Measurements from ENCODE around the gene SUPT3H. TPM values are rescaled to one million over a fixed set of nuclear protein-coding genes. Genes with fewer than 3 reads are reported as not detected.
A peak's percentile ranks its signal among the peaks of the same experiment; 100 is the strongest.

The SUPT3H gene
- total and polyA plus RNA-seq, 4 donors = 2.3 to 9.4 (median 5.8) TPM

GRCh38 chr6:45376310-45377042, 1.3 kb downstream of the SUPT3H start:
- Histone ChIP-seq H3K9me3 (ENCODE audit: control insufficient read depth, low read length) (no peaks in the 10 kb centered on the region), H3K36me3 (ENCODE audit: control insufficient read depth in 1 of 2, insufficient read depth in 2 of 2, low read length in 1 of 2) (no peaks in the 10 kb centered on the region), H3K27ac (ENCODE audit: low read depth in 1 of 2, low read length in 2 of 2) (no peak overlapping the region), H3K27me3 (ENCODE audit: control insufficient read depth in 1 of 2, insufficient read depth in 2 of 2, low read length in 1 of 2) (no peaks in the 10 kb centered on the region), H3K4me1 (ENCODE audit: control insufficient read depth in 1 of 2, insufficient read depth in 2 of 2, low read length in 2 of 2) (no peaks in the 10 kb centered on the region), H3K4me3 (ENCODE audit: low read length in 2 of 2) (peak overlapping the region; percentile 67 to 94)
- DNase-seq = no peak
- no peak for ATAC-seq (ENCODE audit: low FRiP score)
- intact Hi-C loops (cut with DNase I) = no loop called here
- 11 to 12% methylated on average over 11 of the region's 11 CpGs for WGBS, 2 donors

- H3K4me3 ChIP-seq (ENCODE audit: low read length in 2 of 2) = no peak overlapping the region
- no peak overlapping the region for H3K27ac ChIP-seq (ENCODE audit: low read depth in 1 of 2, low read length in 2 of 2)
- H3K9me3 ChIP-seq (ENCODE audit: control insufficient read depth, low read length) = no peaks in the 10 kb centered on the region
- H3K27me3 ChIP-seq (ENCODE audit: control insufficient read depth in 1 of 2, insufficient read depth in 2 of 2, low read length in 1 of 2) = no peaks in the 10 kb centered on the region
- DNase-seq = no peak
- WGBS, 2 donors = 87 to 89% methylated on average over 3 of the region's 3 CpGs
- intact Hi-C loops (cut with DNase I) = no loop called here
- no peaks in the 10 kb centered on the region for H3K36me3 ChIP-seq (ENCODE audit: control insufficient read depth in 1 of 2, insufficient read depth in 2 of 2, low read length in 1 of 2)
- no peak for ATAC-seq (ENCODE audit: low FRiP score)
- no peaks in the 10 kb centered on the region for H3K4me1 ChIP-seq (ENCODE audit: control insufficient read depth in 1 of 2, insufficient read depth in 2 of 2, low read length in 2 of 2)
Observed at GRCh38 chr6:45375449-45375848, 2.3 kb downstream of the SUPT3H start.

GRCh38 chr6:45371924-45372573, 5.7 kb downstream of the SUPT3H start:
- Histone ChIP-seq H3K27me3 (ENCODE audit: control insufficient read depth in 1 of 2, insufficient read depth in 2 of 2, low read length in 1 of 2) (no peaks in the 10 kb centered on the region), H3K4me3 (ENCODE audit: low read length in 2 of 2) (no peak overlapping the region), H3K27ac (ENCODE audit: low read depth in 1 of 2, low read length in 2 of 2) (no peak overlapping the region), H3K9me3 (ENCODE audit: control insufficient read depth, low read length) (no peaks in the 10 kb centered on the region), H3K36me3 (ENCODE audit: control insufficient read depth in 1 of 2, insufficient read depth in 2 of 2, low read length in 1 of 2) (no peaks in the 10 kb centered on the region), H3K4me1 (ENCODE audit: control insufficient read depth in 1 of 2, insufficient read depth in 2 of 2, low read length in 2 of 2) (no peaks in the 10 kb centered on the region)
- 97% methylated on average over 3 of the region's 3 CpGs for WGBS, 2 donors
- intact Hi-C loops (cut with DNase I) = no loop called here
- DNase-seq (no peak), ATAC-seq (ENCODE audit: low FRiP score) (no peak)

GRCh38 chr6:45369870-45370269, 7.9 kb downstream of the SUPT3H start:
- ATAC-seq (ENCODE audit: low FRiP score) (no peak), DNase-seq (no peak)
- Histone ChIP-seq H3K4me3 (ENCODE audit: low read length in 2 of 2) (no peak overlapping the region), H3K36me3 (ENCODE audit: control insufficient read depth in 1 of 2, insufficient read depth in 2 of 2, low read length in 1 of 2) (no peaks in the 10 kb centered on the region), H3K27ac (ENCODE audit: low read depth in 1 of 2, low read length in 2 of 2) (no peak overlapping the region), H3K27me3 (ENCODE audit: control insufficient read depth in 1 of 2, insufficient read depth in 2 of 2, low read length in 1 of 2) (no peaks in the 10 kb centered on the region), H3K9me3 (ENCODE audit: control insufficient read depth, low read length) (no peaks in the 10 kb centered on the region), H3K4me1 (ENCODE audit: control insufficient read depth in 1 of 2, insufficient read depth in 2 of 2, low read length in 2 of 2) (no peaks in the 10 kb centered on the region)
- intact Hi-C loops (cut with DNase I) = no loop called here
- WGBS, 2 donors = 97% methylated on average over 1 of the region's 1 CpG

GRCh38 chr6:45367999-45368398, 9.7 kb downstream of the SUPT3H start:
- Histone ChIP-seq H3K4me3 (ENCODE audit: low read length in 2 of 2) (no peak overlapping the region), H3K27me3 (ENCODE audit: control insufficient read depth in 1 of 2, insufficient read depth in 2 of 2, low read length in 1 of 2) (no peaks in the 10 kb centered on the region), H3K9me3 (ENCODE audit: control insufficient read depth, low read length) (no peaks in the 10 kb centered on the region), H3K36me3 (ENCODE audit: control insufficient read depth in 1 of 2, insufficient read depth in 2 of 2, low read length in 1 of 2) (no peaks in the 10 kb centered on the region), H3K4me1 (ENCODE audit: control insufficient read depth in 1 of 2, insufficient read depth in 2 of 2, low read length in 2 of 2) (no peaks in the 10 kb centered on the region), H3K27ac (ENCODE audit: low read depth in 1 of 2, low read length in 2 of 2) (no peak overlapping the region)
- intact Hi-C loops (cut with DNase I) = no loop called here
- no peak for DNase-seq
- ATAC-seq (ENCODE audit: low FRiP score) = no peak

GRCh38 chr6:45366534-45366933, 11.2 kb downstream of the SUPT3H start:
- no peak for DNase-seq
- H3K4me3 ChIP-seq (ENCODE audit: low read length in 2 of 2) = no peak overlapping the region
- no peak overlapping the region for H3K27ac ChIP-seq (ENCODE audit: low read depth in 1 of 2, low read length in 2 of 2)
- no peak for ATAC-seq (ENCODE audit: low FRiP score)
- intact Hi-C loops (cut with DNase I) = no loop called here
- no peaks in the 10 kb centered on the region for H3K36me3 ChIP-seq (ENCODE audit: control insufficient read depth in 1 of 2, insufficient read depth in 2 of 2, low read length in 1 of 2)
- no peaks in the 10 kb centered on the region for H3K27me3 ChIP-seq (ENCODE audit: control insufficient read depth in 1 of 2, insufficient read depth in 2 of 2, low read length in 1 of 2)
- H3K9me3 ChIP-seq (ENCODE audit: control insufficient read depth, low read length) = no peaks in the 10 kb centered on the region
- 98 to 100% methylated on average over 1 of the region's 1 CpG for WGBS, 2 donors
- no peaks in the 10 kb centered on the region for H3K4me1 ChIP-seq (ENCODE audit: control insufficient read depth in 1 of 2, insufficient read depth in 2 of 2, low read length in 2 of 2)

GRCh38 chr6:45365036-45365435, 12.7 kb downstream of the SUPT3H start:
- no peak overlapping the region for H3K27ac ChIP-seq (ENCODE audit: low read depth in 1 of 2, low read length in 2 of 2)
- no peak for ATAC-seq (ENCODE audit: low FRiP score)
- H3K36me3 ChIP-seq (ENCODE audit: control insufficient read depth in 1 of 2, insufficient read depth in 2 of 2, low read length in 1 of 2) = no peaks in the 10 kb centered on the region
- no peaks in the 10 kb centered on the region for H3K4me1 ChIP-seq (ENCODE audit: control insufficient read depth in 1 of 2, insufficient read depth in 2 of 2, low read length in 2 of 2)
- H3K4me3 ChIP-seq (ENCODE audit: low read length in 2 of 2) = no peak overlapping the region
- 93 to 96% methylated on average over 1 of the region's 1 CpG for WGBS, 2 donors
- intact Hi-C loops (cut with DNase I) = no loop called here
- no peak for DNase-seq
- H3K27me3 ChIP-seq (ENCODE audit: control insufficient read depth in 1 of 2, insufficient read depth in 2 of 2, low read length in 1 of 2) = no peaks in the 10 kb centered on the region
- H3K9me3 ChIP-seq (ENCODE audit: control insufficient read depth, low read length) = no peaks in the 10 kb centered on the region

- no peak overlapping the region for H3K4me3 ChIP-seq (ENCODE audit: low read length in 2 of 2)
- intact Hi-C loops (cut with DNase I) = no loop called here
- ATAC-seq (ENCODE audit: low FRiP score) = no peak
- no peak overlapping the region for H3K27ac ChIP-seq (ENCODE audit: low read depth in 1 of 2, low read length in 2 of 2)
- no peaks in the 10 kb centered on the region for H3K4me1 ChIP-seq (ENCODE audit: control insufficient read depth in 1 of 2, insufficient read depth in 2 of 2, low read length in 2 of 2)
- DNase-seq = no peak
- H3K27me3 ChIP-seq (ENCODE audit: control insufficient read depth in 1 of 2, insufficient read depth in 2 of 2, low read length in 1 of 2) = no peaks in the 10 kb centered on the region
- no peaks in the 10 kb centered on the region for H3K36me3 ChIP-seq (ENCODE audit: control insufficient read depth in 1 of 2, insufficient read depth in 2 of 2, low read length in 1 of 2)
- no peaks in the 10 kb centered on the region for H3K9me3 ChIP-seq (ENCODE audit: control insufficient read depth, low read length)
Observed at GRCh38 chr6:45364466-45364865, 13.3 kb downstream of the SUPT3H start.

GRCh38 chr6:45353654-45354053, 24.1 kb downstream of the SUPT3H start:
- no peak for ATAC-seq (ENCODE audit: low FRiP score)
- 88 to 95% methylated on average over 2 of the region's 2 CpGs for WGBS, 2 donors
- Histone ChIP-seq H3K27me3 (ENCODE audit: control insufficient read depth in 1 of 2, insufficient read depth in 2 of 2, low read length in 1 of 2) (no peaks in the 10 kb centered on the region), H3K4me3 (ENCODE audit: low read length in 2 of 2) (no peak overlapping the region), H3K27ac (ENCODE audit: low read depth in 1 of 2, low read length in 2 of 2) (no peak overlapping the region), H3K9me3 (ENCODE audit: control insufficient read depth, low read length) (no peaks in the 10 kb centered on the region), H3K36me3 (ENCODE audit: control insufficient read depth in 1 of 2, insufficient read depth in 2 of 2, low read length in 1 of 2) (no peaks in the 10 kb centered on the region), H3K4me1 (ENCODE audit: control insufficient read depth in 1 of 2, insufficient read depth in 2 of 2, low read length in 2 of 2) (no peaks in the 10 kb centered on the region)
- intact Hi-C loops (cut with DNase I) = no loop called here
- no peak for DNase-seq
